Lower leg skin (tissue), 4 donors: ENCODE results near the gene TMEM33. TPM values are rescaled to one million over a fixed set of nuclear protein-coding genes. Genes with fewer than 3 reads are reported as not detected.
A peak's percentile ranks its signal among the peaks of the same experiment; 100 is the strongest.

Experiments used
- DNase-seq, 2 donors: peaks; one replicate each; pipeline ENCODE4 v3.0.0-alpha.2; 2019; ENCODE audit warnings: low spot score in 2 of 2
- H3K4me3 ChIP-seq: fragments of 200-600 bp; sonication (generic); 2 replicates; pipeline ENCODE4 v1.5.1; 2017; ENCODE audit warnings: mild to moderate bottlenecking, low read depth; ENCODE audit not compliant: poor library complexity, severe bottlenecking
- POLR2A ChIP-seq, 2 donors: fragments of 450-650 bp; IDR thresholded peaks; one replicate each; pipeline ENCODE4 v1.6.1; 2016 to 2017; ENCODE audit warnings: antibody characterized with exemption in 2 of 2, mild to moderate bottlenecking in 1 of 2, moderate library complexity in 1 of 2
- WGBS, 2 donors: methylation state at CpG; one replicate each; pipeline ENCODE4 v1.1.5; 2018; 5-methylcytosine and 5-hydroxymethylcytosine counted together
- intact Hi-C: fragments of 100-400 bp; cut with DNase I; formaldehyde crosslinking; loops from one replicate; pipeline ENCODE4 v1.15.0; 2023; ENCODE audit warnings: low total_unique reads
- total RNA-seq, 4 donors: library from RNA; depleted of rRNA; stranded (reverse); fragments of >200 nt; gene quantifications; one replicate each; pipeline ENCODE4 v1.1.0, GENCODE V29; 2016
- TF ChIP-seq, protein P1 (sequence below), 3 donors: fragments of 450-650 bp; IDR thresholded peaks; one replicate each; pipeline ENCODE4 v1.5.1; 2016; ENCODE audit warnings: antibody characterized with exemption in 3 of 3, mild to moderate bottlenecking in 3 of 3, moderate library complexity in 2 of 3

Gene TMEM33
- total RNA-seq, 4 donors from 2014 or later = 42.5 to 59.9 (median 49.1) TPM

DNA sequence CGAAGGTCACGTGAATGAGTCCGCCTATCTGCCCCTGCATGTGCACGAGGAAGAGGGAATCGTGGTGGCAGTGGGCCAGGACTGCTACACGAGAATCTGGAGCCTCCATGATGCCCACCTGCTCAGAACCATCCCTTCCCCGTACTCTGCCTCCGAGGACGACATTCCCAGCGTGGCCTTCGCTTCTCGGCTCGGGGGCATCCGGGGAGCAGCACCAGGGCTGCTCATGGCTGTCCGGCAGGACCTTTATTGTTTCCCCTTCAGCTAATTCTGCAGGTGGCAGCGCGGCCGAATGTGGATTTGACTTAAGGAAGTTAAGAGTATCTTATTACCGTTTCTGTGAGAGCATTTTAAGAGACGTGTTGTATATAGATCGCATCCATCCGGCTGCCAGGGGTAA, 47.5 kb downstream of the TMEM33 start:
- no peak for DNase-seq
- TF ChIP-seq, protein P1, sequence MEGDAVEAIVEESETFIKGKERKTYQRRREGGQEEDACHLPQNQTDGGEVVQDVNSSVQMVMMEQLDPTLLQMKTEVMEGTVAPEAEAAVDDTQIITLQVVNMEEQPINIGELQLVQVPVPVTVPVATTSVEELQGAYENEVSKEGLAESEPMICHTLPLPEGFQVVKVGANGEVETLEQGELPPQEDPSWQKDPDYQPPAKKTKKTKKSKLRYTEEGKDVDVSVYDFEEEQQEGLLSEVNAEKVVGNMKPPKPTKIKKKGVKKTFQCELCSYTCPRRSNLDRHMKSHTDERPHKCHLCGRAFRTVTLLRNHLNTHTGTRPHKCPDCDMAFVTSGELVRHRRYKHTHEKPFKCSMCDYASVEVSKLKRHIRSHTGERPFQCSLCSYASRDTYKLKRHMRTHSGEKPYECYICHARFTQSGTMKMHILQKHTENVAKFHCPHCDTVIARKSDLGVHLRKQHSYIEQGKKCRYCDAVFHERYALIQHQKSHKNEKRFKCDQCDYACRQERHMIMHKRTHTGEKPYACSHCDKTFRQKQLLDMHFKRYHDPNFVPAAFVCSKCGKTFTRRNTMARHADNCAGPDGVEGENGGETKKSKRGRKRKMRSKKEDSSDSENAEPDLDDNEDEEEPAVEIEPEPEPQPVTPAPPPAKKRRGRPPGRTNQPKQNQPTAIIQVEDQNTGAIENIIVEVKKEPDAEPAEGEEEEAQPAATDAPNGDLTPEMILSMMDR (IDR thresholded peaks at IDR 0.05) = no peak
- no peak for TF ChIP-seq POLR2A (IDR thresholded peaks at IDR 0.05)
- 93 to 94% methylated on average over 22 of the region's 22 CpGs for WGBS, 2 donors
- intact Hi-C loops = no loop called here
- H3K4me3 ChIP-seq = no peak overlapping the region

DNA sequence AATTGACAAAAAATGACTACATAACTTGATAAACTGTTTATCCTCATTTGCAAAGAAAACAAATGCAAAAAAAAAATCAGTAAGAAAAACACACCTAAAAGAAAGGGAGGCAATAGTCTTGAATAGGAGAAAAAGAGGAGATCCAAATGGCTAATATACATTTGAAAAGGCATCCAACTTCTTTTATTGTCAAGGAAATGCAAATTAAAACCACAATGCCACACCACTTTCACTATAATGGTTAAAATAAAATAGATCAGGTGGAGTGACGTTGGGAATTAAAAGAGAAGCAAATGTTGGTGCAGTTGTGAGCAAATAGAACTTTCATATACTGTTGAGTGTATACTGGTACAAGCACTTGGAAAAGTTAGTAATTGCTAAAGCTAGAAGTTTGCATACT, 49.9 kb downstream of the TMEM33 start:
- WGBS, 2 donors = 41 to 47% methylated on average over 1 of the region's 1 CpG
- intact Hi-C loops = no loop called here
- DNase-seq = no peak
- TF ChIP-seq POLR2A (IDR thresholded peaks at IDR 0.05) = no peak
- TF ChIP-seq, protein P1 (IDR thresholded peaks at IDR 0.05) = no peak
- H3K4me3 ChIP-seq = no peak overlapping the region

GRCh38 chr4:41989994-41990364, 54.8 kb downstream of the TMEM33 start:
- peak overlapping the region; percentile 82 for H3K4me3 ChIP-seq
- WGBS, 2 donors = 0 to 1% methylated on average over 12 of the region's 12 CpGs
- no peak for DNase-seq
- TF ChIP-seq, protein P1 (IDR thresholded peaks at IDR 0.05) = no peak
- no peak for TF ChIP-seq POLR2A (IDR thresholded peaks at IDR 0.05)
- intact Hi-C loops = no loop called here

GRCh38 chr4:41990365-41991111, 55.3 kb downstream of the TMEM33 start, which contains the start of gene SLC30A9:
Gene SLC30A9 (plus strand): TSS chr4:41990530. CDS start chr4:41990652, 122 bp downstream.
- TF ChIP-seq, protein P1 (IDR thresholded peaks at IDR 0.05) = peak in 1 of 3 donors; percentile 14
- TF ChIP-seq POLR2A (IDR thresholded peaks at IDR 0.05) = peak in 1 of 2 donors; percentile 5
- peak; percentile 96 to 99 for DNase-seq
- WGBS, 2 donors = 0% methylated on average over 30 to 60 of the region's 64 CpGs
- peak within 1 kb of the TSS; percentile 82 for H3K4me3 ChIP-seq
- intact Hi-C loops = no loop called here

DNA sequence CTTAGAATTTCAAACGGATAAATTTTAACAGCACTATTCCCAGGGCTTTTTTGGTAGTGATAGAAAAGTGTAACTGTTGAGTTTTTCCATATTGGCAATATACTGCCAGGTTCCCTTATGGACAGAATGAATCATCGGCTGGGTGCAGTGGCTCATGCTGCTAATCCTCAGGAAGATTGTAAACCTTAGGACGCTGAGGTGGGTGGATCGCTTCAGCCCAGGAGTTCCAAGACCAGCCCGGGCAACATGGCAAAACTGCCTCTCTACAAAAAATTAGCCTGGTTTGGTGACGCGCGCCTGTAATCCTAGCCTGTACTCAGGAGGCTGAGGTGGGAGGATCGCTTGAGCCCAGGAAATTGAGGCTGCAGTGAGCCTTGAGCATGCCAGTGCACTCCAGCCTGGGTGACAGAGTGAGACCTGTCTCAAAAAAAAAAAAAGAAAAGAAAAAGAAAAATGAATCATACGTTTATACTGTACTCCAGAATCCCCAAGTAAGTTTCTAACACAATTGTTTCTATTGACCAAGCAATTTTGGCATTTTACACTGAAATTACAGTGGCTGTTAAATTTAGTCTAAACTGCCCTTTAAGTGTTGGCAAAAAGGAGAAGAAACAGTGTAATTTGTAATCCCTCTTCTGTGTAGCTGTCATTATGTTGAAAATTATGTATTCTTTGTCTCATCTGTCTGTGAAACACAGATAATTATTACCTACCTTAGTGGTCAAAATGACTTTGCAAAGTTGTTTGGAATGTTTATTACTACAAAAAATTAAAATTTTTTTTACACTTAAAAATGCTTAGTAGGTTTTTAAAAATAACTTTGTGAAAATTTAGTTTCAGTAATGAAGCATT, 56.9 kb downstream of the TMEM33 start:
- H3K4me3 ChIP-seq = no peak overlapping the region
- WGBS, 2 donors = 86 to 88% methylated on average over 10 of the region's 10 CpGs
- TF ChIP-seq, protein P1 (IDR thresholded peaks at IDR 0.05) = no peak
- intact Hi-C loops = no loop called here
- DNase-seq = no peak
